Stimulated activated CD8-positive, alpha-beta memory T cell treated with anti-CD3 and anti-CD28 coated beads, Interleukin-7, amount 100 ng/mL, for 4 hours (primary cell): ENCODE results near the gene CDC45.

ENCODE experiments used
- DNase-seq, 2 donors: peaks; one replicate each; pipeline ENCODE4 v3.0.0-alpha.2; 2020; ENCODE audit warnings: low read depth in 2 of 2

CDC45 gene

DNA sequence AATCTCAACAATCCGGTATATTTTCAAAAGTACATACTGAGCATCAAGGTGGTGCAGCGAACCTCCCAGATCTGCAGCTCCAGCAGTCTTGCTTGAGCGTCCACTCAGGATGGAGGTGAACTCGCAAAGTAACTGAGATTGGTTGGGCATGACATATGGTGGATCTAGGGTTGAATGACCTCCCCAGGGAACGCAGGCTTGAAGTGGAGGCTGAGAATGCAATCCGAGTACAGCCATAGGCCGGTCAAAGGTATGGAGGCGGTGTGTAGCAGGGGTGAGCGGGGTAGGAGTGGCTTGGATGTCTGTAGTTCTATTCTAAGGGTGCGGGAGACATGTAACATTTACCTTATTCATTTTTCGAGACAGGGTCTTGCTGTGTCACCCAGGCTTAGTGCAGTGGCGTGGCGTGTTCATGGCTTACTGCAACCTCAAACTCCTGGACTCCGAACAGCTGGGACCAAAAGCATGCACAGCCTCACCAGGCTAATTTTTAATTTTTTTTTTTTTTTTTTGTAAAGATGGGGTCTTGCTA is 31.6 kb upstream of the CDC45 start:
- DNase-seq = no peak

DNA sequence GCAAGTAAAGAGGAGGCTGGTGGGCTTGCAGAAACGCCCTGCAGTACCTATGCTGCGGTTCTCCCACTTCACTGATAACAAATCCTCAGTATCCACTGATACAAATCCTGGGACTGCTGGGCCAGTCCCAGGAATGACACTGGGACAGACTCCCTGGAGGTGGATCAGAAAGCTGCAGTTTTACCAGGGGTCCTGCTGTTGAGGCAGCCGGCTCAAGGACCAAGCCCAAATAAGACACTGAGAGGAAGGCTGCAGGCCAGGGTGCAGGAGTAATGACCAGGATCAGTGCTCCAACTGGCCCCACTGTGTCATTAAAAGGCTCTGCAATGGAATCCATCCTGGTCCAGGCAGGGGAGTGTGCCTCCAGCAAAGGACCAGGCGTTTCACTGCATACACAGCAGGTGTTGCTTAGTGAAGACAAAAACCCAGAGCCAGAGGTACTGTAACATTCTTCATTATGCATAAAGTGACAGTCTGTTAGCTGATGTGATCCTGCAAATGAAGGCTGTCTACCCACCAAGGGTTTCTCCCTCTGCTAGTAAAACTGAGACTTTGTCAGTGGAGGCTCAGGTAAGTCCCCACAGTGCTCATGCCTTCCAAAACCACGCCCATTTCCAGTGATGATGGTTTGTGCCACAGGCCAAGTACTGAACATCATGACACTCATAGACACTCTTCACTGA is 30.8 kb upstream of the CDC45 start:
- no peak for DNase-seq

DNA sequence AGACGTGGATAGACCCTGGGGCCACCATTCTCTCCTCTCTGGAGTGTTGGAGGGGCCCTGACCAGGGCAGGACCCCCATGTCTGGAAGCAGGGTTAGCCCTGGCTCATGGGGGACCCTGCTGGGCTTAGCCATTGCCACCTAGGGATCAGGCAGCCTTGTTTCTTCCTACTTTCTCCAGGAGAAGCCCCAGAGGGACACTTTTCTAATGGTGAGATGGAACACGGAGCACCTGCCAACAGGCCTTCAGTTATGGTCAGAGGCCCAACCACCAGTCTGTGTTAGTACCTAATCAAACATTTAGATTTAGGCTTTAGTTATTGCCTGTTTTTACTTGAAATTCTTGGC is 30.3 kb upstream of the CDC45 start:
- no peak for DNase-seq

DNA sequence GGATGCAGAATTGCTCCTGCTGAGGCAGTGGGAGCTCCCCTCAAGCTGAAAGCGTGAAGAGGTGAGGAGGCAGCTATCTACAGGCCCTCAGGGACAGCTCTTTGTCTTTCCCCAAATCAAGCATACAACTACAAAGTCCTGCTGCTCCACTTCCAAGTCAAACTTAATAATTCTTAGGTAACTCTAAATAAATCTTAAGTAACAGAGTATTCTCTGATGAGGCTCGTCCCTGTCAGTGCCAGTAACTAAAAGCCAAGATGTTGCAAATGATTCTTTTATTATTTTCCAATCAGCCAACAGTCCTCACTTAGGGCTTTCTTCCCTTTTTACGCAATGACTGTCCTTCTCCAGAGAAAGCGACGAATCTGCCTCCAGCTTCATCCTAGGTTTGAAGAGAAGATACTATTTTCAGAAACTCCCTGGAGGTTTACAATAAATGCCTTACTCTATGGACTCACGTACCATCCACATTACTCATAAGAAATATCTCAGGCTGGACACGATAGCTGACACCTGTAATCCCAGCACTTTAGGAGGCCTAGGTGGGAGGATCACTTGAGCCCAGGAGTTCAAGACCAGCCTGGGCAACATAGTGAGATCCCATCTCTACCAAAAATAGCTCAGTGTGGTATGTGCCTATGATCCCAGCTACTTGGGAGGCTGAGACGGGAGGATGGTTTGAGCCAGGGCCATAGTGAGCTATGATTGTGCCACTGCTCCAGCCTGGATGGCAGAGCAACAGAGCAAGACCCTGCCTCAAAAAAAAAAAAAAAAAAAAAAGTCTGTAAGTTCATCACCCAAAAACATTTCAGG is 29.2 kb upstream of the CDC45 start:
- no peak for DNase-seq

DNA sequence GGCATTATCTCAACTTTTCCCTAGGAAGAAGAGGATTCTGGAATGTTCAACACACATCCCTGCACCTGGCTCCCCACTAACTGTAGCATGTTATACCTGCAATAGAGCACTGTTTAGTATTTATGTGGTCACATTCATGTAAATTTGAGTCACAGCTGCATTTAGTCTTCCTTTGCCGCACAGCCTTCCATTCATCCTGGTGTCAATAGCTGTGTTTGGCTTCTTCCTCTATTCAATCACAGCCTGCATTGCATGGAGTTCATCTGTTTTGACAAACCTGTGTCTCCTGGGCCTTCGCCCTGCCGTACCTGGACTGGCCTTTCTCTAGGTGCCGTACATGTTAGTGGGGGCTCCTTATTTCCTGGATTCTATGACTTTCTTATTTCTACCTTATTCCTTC is 28.1 kb upstream of the CDC45 start:
- DNase-seq = no peak

DNA sequence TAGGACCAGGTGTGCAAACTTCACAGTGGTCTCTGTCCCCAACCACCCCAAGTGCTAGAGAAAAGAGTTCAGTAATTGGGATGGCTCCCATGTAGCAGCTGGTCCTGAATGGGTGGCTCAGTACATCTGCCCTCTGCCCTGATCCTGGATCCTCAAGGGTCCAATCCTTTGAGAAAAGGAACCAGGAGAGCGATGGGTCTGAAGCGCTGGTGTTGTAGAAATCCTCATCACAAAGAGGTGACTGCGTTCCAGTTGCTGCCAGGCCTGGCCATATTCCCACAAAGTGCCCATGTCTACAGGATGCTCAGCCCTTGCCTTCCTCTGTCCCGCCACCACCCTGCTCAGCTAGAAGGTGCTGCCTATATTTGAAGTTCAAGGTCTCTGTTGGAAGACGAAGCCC is 26.0 kb upstream of the CDC45 start:
- no peak for DNase-seq

DNA sequence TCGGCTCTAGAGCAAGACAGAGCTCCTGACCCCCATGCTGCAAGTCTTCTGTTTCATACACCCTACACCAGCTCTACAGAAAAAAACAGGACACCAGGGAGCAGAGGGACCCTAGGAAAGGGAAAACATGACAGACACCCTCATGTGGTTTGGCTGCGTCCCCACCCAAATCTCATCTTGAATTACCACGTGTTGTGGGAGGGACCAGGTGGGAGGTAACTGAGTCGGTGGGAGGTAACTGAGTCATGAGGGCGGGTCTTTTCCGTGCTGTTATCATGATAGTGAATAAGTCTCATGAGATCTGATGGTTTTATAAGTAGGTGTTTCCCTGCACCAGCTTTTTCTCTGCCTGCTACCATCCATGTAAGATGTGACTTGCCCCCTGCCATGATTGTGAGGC is 25.6 kb upstream of the CDC45 start:
- no peak for DNase-seq

DNA sequence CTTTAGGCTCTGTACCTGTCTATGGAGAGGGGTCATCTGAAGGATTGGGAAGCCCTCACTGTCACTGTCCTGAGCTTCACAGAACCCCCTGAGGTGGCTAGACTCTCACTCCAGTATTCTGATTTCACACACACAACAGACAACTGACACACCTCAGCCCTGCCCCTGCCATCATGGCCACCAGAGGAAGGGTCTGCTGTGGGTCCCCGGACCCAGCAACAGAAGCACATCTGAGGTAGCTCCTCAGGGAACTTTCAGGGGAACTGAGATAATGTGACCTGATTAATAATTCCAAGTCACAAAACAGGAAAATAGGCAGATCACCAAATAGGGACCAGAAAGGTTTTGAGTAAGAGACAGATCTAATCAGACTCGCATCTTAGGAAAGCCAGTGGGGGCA is 24.7 kb upstream of the CDC45 start:
- DNase-seq = no peak

DNA sequence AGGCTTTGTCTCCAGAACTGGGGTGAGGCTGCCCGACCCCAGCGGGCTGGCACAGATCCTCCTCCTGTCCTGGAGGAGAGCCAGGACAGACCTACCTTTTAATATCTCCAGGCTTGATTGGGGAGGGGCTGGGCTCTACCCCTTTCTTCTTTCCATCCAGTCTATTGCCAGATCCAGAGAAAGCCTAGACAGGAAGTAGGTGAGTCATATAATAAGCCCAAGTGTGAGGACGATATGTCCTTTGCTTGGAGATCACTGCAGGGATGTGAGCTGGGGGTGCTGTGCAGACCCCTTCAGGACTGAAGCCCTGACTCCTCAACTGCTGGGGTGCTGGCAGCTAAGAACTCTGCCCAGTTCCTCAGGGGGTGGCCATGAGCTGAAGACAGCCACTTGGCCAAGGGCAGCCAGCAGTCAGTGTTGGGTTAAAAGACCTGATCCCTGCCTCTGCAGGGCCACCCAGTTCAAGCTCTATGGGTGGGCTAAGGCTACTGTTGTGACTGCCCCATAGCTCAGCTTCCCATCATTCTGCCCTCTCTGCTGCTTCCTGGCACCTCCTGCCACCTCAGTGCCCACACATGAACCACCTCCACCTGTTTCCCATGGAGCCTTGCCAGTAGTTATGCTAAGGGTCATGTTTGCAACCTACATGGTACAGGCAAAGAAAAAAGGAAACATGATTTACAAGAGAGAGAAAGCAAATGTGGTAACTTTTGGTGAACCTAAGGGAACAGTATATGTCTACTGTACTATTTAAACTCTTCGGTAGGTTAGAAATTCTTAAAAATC is 23.9 kb upstream of the CDC45 start:
- no peak for DNase-seq

DNA sequence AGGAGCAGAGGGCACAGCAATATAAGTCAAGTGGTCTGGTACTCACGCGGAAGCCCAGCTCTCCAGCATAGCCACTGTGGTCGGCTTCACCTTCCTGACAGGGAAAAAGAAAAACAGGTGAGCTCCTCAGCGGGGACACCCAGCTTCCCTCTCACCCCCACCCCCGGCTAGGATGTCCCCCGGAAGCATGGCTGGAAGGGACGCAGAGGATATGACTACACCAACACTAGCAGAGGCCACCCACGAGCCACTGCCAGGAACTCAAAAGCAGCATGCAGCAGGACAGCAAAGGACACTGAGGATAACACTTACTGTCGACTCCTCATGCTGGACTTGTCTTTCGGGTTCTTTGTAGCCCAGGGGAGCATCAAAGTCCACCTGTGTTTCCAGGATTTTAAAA is 23.2 kb upstream of the CDC45 start:
- no peak for DNase-seq

DNA sequence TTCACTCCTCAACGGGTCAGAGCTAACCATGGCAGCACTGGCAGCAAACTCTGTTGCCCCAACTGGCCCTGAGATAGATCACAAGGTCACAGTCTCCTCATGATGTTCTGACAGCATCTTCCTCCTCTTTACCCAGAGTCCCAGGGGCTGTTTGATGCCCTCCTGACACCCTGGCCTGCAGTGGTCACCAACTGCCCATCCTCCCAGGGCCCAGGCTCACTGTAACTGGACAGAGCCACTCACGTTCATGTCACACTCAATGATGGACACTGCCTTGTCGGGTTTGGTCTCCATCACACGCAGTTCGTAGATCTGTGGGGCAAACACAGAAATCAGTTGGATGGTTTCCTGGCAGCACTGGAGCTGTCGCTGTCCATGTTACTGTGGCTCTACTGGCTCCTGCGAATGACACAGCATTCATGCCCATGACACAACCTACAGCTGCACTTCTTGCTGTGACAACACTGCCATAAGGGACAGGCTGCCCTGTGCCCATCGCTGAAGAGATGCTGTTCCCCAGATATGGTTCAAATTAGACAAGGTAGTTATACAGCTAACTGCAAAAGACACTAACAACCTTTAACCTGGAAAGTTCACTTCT is 21.8 kb upstream of the CDC45 start:
- DNase-seq = no peak

DNA sequence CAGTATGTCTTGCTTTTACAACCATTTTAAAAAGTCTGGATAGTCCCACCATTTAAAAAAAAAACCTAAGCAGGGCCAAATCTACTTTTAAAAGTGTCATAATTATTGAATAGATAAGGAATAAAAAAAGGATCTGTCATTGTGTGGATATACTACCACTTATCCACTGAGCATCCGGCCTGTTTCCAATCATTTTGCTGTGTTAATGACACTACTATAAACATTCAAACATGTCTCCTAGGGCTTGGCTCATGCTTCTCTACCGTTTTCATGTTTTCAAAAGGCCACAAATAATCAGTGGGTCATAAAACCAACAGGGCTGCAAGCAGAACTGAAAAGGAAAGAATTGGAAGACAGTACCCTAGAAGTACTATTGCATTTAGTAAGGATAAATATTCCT is 19.7 kb upstream of the CDC45 start:
- DNase-seq = no peak

DNA sequence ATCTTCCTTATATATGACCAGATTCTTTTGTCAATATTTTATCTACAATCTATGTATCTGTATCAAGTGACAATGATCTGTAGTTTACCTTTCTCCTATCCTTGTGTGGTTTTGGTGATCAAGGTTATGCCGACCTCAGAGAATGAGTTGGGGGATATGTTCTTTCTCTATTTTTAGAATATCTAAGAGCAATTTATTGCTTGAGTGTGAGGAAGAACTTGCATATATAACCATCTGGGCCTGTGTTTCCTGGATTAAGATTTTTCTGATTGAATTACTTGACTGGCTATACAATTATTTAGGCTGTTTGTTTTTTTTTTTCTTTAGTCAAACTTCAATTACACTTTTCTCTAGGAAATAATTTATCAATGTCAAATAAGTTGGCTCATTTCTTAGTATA is 18.2 kb upstream of the CDC45 start:
- no peak for DNase-seq

DNA sequence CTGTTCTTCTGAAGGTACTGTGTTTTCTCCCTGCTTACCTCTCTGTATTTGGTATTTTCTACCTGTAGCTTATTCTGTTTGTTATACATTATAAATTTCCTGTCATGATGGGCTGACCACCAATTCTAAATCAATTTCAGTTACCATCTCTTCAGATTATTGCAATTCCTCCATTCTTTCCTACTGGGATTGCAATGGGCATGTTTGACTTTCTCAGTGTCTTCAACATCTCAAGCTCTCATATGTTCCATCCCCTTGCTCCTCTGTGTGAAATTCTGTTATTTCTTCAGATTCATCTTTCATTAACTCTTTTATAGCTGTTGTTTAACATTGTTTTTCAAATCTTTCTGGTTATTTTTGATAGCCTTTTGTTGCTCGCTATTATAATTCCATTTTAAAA is 16.7 kb upstream of the CDC45 start:
- DNase-seq = no peak

DNA sequence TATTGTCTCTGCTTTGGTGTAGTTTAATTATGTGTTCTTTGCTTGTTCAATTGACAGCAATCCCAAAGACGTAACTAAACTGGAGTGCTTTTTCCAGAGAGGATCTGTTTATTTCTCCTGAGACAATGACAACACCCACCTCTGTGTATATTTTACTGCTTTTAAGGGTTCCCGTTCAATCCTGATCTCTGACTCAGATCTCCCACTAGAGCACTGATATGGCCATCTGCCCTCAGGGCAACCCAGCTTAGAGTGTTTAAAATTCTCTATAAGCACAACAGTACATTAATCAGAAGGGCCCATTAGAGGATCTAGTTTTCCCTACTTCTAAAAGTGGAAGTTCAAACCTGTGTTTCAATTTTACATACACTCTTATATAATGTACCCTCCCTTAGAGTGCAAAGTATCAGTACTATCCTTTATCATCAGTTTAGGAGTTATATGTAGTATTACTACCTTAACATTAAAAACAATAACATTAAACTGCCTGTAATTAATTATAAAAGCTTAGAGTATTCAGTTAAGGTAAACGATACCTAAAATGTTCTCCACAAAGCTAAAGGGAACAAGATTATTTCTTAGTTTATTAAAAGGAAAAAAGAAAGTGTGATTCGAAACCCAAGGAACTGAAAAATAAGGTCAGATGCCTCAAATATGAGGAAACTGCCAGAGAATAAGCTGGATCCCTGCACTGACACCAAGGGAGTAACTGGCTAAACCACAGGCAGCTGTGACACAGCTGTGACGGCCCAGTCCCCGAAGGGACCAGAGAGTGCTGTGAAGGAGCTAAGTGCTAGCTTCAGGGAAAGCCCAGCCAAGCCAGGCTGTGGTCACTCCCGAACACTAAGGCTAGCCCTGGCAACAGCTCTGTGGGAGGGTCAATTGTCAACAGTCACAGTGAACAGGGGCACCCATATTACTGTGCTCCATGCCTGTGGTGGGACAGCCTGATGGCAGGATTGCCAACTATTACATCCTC is 15.9 kb upstream of the CDC45 start:
- DNase-seq = no peak

DNA sequence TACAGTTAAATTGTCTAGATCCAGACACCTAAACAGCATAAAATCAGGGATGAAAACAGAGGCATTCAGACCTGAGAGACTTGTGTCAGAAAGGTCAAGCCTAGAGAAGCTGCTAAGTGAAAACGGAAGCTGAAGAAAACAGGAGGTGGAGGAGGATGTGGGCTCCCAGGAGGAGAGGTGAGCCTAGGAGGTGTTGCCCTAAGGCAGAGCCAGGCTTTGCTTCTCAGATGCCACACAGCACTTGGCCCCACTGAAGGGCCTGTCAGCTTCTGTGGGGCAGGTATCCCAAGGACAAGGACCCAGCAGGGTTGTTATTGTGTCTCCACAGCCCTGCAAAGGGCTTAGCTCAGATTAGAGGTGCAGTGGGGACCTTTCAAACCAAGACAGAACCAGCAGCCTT is 15.2 kb upstream of the CDC45 start:
- no peak for DNase-seq

DNA sequence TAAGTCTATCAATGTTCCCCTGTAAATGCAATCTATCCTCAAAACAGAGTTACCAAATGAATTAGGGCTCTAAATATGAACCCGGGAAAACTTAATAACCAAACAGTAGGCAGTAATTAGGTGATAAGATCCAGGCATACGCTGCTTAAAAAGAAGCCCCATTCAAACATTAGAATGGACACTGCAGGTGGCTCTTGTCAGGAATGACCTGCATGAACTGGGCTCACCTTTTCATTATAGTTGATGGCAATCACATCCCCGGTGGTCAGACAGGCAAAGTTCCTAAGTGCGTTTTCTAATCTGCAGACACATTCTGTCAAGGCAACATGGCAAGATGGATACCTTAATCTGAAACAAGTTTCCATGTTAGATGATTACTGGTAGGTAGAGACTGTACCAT is 14.7 kb upstream of the CDC45 start:
- DNase-seq = no peak

DNA sequence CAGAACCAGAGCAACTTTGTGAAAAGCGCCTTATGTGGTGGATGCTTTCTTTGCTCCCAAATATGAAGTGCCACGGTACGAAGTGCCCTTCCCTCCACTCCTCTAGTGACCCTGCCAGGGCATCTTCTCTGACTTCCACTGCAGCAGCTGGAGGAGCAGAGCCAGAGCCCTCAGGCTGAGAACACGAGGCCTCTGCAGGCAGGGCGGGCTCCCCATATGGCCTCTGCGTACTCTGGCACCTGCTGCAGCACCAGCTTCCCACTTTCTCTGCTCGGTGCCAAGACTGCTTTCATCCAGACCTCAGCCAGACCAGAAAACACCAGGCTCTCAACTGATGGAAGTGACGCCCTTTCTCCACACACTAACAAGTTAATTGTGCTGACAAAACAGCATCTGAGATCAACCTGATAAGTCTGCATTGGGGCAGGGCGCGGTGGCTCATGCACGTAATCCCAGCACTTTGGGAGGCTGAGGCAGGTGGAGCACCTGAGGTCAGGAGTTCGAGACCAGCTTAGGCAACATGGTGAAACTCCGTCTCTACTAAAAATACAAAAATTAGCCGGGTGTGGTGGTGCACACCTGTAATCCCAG is 13.5 kb upstream of the CDC45 start:
- no peak for DNase-seq

DNA sequence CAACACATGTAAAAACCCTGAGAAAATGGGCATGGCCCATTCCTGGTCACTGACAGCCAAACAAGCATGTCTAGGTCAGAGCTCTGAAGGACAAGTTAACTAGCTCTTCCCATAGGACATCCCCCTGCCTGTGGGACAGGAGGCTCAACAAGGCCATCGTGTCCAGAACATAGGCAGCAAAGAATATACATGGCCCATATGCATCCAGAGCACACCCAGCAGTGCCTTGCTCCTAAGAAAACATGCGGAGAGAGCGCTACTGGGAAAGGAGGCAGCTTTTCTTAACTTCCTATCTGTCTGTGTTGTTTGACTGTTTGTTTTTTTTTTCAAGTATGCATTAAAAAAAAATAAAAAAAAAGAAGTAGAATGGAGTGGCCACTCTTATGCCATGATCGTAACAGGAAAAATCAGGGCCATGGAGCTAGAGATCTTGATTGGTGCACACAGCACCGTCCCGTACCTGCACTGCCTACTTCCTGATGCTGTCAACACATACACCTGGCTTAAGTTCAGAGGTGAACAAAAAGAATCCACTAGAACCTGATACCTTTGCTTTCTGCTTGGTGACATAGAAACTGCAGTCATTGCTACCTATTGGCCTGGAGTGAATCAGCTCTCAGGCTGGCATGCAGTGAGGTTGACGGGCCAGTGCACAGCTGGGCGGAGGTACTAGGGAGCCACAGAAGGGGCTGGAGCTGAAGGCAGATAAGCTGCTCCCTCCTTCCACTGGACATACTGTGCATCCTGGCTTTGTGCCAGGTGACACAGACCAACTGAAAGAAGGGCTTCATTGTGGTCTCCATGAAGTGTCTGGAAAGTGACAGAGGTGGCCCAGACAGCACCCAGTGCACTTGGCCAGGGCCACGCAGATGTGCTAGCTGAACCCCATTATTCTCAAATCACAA is 12.6 kb upstream of the CDC45 start:
- DNase-seq = no peak

DNA sequence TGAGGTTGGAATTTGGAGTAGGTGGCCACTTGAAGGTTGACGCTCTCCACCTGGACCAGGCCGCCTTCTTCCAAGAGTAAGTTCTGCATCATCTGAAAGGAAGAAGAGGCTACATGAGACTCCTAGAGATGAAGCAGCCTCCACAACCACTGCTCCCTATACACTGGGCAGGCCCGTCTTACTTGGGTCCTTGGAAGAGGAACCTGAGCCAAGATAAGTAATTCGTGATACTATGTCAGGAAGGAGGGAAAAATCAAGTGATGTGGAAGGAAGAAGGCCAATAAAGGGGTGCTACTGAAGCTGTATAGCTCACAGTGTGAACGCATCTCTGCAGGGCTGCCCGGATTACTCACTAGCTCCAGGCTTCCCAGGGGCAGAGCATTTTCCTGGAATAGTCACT is 11.8 kb upstream of the CDC45 start:
- DNase-seq = no peak
